NCI-H1694 treated with DMSO at 0.1 percent for 48 hours (cell line): ENCODE data around the gene SLC35B4.
"Not testable (repeated sequence)": the region's sequence is repeated elsewhere in the genome, so short reads cannot be mapped to it uniquely, and the experiment has no call there.

Experiments
- DNase-seq: peaks from one replicate; lab custom pipeline; 2025; lab: John Stamatoyannopoulos, UW

The SLC35B4 gene

DNA sequence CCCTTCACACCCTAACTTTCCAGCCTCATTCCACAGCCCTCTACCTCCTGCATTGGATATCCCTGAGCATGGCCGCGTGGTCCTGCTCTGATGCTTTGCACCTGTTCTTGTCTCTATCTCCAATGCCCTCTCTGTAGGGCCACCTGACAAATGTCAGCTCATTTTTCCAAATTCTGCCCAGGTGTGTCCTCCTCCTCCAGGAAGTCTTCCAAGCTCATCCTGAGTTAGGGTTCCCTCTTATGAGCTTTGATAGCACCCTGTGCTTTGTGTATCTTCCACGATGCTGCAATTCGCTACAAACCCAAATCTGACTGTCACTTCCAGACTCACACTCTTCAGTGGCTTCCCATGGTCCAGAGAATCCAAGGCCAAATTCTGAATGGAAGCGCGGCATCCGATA lies 14.7 kb upstream of the SLC35B4 start:
- no peak for DNase-seq

DNA sequence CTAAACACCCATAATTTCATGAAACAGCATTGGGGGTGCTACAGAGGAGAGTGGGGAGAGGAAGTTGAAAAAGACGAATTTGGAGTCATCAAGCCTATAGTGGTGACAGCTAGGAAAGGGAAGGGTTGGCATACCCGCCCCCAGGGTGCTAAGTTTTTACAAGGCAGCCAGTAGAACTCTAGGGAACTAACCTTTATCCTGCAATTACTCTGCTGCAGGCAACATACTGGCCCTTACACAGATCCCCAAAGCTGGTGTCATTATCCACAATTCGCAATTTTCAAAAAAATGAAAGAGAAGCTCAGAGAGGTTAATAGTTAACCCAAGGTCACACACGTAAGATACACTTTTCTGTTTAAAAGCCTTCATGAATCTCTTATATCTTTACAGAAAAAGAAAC lies 14.2 kb upstream of the SLC35B4 start:
- DNase-seq: no peak

DNA sequence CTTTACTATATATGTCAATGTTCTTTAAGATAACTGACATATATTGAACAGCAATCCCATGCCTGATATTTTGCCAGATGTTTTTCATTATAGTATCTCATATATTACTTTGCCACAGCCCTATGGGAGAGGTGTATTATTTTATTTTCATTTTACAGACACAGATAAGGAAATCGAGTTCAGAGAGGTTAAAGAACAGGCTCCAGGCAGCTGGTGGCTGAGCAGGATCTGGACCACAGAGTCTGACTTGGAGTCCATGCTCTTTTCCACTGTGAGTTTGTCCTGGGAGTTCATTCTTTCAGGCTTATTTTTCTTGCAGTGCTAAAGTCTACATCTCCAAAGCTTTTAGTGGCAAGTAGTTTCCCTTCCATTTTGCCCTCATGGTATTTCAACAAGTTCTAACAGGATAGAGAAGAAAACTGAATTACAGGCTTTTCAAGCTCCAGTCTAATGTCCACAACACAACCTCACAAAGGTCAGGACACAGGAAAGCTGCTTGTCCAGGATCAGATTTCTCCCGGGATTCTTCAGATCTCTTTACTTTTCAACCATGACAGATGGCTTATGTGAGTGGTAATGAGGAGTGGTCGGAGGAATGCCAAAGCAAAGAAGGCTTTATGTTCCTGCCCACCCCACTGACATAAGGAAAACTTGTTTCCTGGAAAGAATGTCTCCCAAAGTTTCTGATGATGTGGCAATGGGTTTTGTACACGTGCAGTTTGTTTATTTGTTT lies 13.1 kb upstream of the SLC35B4 start:
- no peak for DNase-seq

DNA sequence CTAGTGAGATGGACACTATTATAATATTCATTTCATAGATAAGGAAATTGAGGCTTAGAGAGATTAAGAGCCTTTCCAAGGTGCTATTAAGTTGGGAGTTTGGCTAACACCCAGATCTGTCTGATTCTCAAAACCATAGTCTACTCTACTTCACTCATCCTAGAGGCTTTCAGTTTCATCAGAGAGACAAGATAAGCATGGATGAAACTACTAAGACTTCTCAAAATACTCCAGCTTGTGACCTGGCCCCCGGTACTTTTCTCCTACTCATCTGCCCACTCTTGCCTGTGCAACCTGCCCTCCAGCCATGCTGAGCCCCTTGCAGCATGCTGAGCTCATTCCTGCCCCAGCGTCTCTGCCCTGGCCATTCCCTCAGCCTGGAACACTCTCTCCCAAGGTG lies 12.2 kb upstream of the SLC35B4 start:
- no peak for DNase-seq

DNA sequence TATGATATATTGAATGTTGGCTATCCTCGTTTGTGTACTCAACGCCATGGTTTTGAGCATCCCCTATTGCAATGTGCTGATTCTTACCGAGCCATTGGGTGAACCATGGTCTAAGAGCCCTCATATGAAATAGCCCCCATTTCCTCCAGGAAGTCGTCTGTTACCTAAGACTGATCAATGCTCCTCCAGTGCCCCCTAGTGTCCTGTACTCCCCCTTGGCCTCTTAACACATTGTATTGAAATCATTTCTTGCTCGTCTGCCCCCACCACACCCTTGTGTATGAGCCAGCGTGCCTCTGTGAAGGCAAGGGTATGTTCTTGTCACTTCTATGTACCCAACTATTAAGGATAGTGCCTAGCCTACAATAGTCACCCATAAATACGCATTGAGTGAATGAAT lies 11.2 kb upstream of the SLC35B4 start:
- DNase-seq: no peak

DNA sequence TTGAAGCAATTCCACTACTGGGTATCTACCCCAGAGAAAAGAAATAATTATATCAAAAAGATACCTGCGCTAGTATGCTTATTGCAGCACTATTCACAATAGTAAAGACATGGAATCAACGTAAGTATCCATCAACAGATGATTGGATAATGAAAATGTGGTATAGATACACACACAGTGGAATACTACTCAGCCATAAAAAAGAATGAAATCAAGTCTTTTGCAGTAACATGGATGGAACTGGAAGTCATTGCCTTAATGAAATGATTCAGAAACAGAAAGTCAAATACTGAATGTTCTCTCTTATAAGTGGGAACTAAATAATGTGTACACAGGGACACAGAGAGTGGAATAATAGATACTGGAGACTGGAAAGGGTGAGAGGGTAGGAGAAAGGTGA lies 7.4 kb upstream of the SLC35B4 start:
- no peak for DNase-seq

DNA sequence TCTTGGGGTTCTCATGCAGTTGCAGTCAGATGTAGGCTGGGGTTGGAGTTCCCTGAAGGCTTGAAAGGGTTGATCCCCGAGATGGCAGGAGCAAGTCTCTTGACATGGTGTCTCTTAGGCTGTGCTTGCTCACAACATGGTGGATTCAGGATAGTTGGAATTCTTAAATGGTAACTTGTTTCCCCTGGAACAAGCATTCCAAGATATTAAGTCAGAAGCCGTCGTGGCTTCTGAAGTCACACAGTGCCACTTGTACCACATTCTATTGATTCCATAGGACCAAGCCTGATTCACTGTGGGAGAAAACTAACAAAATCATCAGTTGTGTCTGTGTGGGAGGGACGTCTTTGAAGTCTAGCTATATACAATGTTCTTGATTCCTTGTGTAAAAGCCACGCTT lies 3.5 kb upstream of the SLC35B4 start:
- no peak for DNase-seq

DNA sequence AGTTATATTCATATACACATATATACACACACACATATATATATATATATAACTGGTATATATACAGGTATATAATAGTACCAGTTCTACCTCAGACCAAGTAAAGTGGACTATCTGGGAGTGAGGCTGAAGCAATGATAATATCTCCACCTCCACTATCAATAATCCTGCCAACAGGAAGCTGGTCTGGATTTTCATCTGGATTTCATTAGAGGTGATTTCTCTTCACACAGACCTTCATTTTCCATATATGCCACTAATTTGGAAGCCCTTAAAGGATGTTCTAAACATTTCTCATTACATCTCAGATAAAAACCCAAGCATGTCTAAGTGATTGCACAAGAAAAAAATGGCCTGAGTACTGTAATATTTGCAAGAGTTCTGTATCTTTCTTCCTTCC lies 1.7 kb upstream of the SLC35B4 start:
- no peak for DNase-seq

DNA sequence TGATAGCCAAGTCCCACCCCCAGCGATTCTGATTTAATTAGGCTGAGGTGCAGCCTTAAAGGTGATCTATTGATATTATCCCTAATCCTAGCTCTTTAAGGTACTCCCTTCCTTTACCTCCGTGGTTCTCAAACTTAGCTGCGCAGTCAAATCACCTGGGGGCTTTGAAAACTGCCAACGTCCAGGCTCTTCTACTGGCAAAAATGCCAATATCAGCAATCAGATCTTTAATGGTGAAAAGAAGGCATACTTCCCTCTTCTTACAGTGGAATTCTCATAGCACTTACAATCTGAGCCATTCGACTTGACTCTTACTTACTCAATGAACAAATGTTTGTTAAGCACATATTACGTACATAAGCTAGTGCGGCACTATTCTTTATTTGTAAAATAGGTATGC lies 704 bp upstream of the SLC35B4 start:
- no peak for DNase-seq

DNA sequence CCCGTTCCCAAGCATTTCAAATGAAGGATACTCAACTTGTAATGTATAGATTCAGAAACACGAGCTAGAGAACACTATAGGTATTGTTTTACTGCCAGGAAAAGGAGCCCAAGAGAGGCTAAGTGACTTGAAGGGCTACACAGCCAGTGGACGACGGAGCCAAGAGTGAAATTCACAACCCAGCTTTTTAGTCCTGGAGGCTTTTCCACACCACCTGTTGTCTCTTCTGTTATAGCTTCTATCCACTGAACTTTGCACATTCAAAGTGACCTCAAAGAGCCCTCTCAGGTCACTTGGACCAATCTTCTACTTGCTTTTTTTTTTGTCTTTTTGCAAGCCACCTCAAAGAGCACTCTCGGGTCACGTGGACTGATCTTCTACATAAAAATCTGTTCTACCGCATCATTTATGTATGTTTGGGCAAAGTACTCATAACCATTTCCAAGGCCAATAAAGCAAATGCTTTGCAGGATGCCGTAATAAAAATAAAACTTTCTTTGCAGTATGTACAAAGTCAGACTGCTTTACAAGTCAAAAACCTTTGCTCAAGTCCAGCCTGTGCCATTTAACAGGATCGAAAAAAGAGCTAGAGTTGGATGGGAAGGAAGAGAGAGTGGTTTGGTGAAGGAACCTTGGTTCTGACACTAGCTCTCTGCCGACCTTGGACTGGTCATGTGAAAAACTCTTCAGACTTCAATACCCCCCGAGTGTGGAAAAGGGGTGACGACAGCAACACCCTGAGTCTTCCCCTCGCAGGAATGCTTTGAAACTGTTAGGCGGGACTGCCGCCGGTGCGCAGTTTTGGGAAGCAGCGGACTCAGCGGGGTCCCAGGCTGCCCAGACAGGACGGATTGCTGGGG lies 821 bp downstream of the SLC35B4 start:
- DNase-seq: no peak

DNA sequence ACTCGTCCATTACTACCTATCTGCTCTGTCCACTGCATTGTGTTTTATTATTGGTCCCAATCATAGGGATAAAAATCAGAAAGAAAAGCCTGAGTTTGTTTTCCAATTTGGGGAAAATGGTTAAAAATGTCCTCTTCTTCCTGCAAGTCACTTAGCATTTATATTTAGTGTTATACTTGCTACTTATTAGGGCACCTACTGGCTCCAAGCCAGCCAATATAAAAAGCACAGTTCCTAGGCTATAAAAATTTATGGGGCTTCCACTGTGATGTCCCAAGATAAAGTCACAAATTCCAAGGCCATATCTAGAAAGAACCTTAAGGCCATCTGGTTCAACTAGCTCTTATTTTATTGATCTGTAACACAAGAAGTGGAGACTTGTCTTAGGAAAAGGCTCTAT lies 3.2 kb downstream of the SLC35B4 start:
- DNase-seq: no peak

DNA sequence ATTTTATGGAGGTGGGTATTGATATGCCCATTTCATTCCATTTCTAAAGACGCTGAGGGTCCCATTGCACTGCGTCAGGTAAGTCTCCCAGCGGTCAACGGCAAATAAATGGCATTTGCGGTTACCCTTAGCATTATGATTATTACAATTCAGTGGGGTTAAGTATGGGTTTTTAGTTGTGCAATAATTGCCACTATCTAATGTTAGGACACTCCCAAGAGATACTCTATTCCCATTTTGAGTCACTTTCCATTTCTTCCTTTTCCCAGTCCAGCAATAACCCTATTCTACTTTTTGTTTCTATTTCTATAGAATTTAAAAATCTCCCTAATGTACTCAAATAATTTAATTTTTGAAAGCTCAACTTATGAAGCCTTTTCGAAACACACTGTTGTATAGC lies 4.0 kb downstream of the SLC35B4 start:
- no peak for DNase-seq

DNA sequence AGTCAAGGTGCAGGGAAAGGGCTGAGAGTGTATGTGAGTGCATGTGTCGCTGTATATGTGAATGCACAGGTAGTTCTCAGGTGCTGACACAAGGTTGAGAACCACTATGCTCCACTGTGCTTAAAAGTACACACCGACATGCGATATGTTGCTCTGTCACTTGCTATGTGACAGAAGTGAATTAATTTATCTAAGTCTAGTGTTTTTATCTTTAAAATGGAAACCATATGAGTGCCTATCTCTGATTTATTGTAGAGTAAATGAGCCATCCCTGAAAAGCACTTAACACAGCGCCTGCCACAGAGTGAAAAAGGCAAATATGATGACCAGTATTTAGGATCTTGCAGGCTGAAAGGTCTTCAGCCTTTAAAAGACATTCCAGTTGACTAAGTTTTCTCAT lies 4.9 kb downstream of the SLC35B4 start:
- DNase-seq: no peak

DNA sequence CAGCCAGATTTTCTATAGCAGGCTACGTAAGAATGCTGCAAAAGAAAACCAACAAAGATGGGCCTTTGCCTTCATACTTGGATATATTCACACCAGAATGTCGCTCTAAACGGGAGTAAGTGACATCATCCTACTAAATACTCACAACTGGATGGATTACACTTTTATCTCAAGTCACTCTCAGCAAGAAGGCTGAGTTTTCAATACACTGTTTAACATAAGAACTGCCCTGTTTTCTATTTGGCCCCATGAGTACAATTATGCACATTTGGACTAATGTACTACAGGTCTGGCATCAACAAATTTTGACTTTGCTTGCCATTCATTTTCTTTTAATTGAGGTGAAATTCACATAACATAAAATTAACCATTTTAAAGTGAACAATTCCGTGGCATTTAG lies 8.2 kb downstream of the SLC35B4 start:
- no peak for DNase-seq

DNA sequence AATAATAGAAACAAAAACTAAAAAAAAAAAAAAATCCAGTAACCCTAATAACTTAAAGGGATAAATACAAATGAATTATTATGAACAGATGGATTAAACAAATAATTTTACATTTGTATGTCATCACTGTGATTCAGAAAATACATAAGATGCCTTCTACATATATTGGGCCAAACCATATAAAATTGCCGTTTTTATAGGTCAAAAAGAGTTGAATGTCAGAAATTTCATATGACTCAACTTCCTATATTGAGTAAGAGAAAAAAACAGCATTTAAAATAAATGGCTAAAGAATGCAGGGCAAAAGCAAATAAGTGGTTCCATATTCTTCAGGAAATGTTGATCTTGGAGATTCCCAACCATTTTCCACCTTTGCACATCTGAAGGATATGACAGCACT lies 9.4 kb downstream of the SLC35B4 start:
- DNase-seq: no peak

DNA sequence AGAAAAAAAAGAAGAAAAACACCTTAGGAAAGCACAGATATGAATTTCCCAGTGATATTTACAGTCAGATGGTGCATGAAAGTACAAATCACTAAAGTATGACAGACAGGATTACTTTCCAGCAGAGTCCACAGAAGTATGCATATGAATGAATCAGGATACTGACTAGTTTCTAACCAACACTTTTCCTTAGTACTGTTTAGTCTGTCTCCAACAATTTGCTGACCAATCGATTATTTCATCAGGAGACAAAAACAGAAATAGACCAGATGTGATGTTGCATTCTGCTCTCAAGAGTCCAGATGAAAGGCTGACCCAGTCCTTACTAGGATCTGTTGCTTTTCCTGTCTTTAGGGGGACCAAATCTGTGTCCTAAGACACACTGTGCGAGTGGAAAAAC lies 14.6 kb downstream of the SLC35B4 start:
- no peak for DNase-seq

DNA sequence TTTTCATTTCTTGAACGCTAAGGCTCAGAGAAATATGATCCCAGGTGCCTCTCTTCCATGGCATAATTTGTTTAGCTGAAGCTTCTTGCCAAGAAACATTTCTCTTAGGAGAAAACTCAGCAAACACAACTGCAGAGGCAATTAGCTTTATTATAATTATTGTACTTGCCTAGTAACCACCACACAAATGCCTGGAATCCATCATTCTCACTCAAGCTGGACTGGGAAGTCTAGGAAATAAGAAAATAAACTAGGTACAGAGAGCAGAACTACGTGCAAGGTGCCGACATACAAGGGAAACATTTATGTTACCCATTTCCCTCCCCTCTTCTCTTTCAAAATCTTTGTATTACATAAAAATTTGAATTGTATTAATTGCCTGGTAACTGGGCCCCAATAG lies 15.1 kb downstream of the SLC35B4 start:
- no peak for DNase-seq

DNA sequence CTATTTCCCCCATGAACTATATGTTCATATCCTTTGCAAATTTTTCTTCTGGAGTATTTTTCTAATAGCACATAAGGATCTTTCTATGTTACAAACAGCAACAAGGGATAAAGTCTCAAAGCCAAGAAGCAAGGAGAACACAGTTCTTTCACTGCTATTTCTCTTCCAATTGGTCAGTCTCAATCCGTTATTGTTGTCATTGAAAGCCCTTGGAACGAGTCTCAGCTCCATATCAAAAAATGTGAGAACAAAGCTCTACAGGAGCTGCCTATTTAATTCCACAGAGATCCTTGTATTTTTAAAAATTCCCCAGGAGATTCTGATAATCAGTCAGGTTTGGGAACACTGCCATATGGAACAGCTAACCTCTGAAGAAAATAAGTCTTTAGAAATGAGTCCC lies 15.7 kb downstream of the SLC35B4 start:
- no peak for DNase-seq

DNA sequence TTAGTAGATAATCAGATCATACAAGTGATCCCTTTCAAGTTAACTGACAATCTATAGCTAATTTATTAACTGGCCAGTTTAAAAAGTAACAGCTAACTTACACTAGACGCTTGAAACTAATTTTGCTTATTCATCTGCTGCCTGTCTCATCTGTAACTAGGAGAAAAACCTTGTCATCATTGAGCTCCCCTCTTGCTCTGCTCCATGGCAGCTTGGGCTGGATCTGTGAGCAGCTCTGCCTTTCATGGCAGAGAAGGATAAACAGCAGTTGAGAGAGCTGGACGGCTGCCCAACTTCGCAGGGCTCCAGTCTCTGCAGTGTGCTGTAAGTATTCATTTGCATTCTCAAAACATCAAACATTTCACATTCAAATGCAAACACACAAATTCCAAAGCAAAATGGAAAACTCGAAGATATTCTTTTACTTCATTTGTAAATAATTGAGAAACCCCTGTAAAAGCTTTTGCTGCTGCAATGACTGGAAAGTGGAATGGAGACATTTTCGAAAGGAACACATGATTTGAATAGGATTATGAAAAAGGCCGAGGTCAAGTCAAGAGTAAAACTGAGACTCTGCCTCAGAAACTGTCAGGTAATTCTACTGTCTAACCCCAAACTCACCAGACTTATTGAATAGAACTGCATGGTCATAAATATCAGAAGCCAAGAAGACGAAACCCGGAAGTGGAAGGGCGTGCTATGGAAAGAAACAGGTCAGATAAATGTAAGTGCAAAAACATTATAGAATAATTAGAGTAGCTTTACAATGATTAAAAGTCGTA lies 17.6 kb downstream of the SLC35B4 start:
- peak; percentile 81 for DNase-seq

DNA sequence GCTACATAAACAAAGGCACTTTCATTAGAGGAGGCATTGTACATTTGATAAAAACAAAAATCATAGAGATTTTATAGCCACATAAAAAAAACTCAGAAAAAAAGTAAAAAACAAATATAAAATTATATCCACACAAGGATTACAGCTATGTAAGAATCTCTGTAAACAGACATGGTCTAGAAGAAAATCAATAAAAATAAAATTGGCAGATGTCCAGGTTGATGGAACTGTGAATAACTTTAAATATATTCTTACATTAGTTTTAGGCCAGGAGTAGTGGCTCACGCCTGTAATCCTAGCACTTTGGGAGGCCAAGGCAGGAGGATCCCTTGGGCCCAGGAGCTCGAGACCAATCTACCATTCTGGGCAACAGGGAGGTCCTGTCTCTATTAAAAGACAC lies 19.2 kb downstream of the SLC35B4 start:
- DNase-seq: no peak

DNA sequence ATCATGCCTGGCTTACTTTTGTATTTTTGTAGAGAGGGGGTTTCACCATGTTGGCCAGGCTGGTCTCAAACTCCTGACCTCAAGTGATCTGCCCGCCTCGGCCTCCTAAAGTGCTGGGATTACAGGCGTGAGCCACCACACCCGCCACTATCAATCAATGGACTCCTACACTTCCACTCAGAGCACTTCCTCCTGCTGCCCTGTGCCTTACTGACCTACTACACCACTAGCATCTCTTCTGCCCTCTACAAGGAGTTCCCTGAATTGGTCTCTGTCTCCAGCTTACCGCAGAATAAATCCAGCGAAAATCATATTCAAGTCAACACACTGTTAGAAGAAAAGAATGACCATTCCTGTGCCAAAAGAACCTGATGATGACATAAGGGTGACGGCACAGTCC lies 20.7 kb downstream of the SLC35B4 start:
- not testable (repeated sequence) for DNase-seq

DNA sequence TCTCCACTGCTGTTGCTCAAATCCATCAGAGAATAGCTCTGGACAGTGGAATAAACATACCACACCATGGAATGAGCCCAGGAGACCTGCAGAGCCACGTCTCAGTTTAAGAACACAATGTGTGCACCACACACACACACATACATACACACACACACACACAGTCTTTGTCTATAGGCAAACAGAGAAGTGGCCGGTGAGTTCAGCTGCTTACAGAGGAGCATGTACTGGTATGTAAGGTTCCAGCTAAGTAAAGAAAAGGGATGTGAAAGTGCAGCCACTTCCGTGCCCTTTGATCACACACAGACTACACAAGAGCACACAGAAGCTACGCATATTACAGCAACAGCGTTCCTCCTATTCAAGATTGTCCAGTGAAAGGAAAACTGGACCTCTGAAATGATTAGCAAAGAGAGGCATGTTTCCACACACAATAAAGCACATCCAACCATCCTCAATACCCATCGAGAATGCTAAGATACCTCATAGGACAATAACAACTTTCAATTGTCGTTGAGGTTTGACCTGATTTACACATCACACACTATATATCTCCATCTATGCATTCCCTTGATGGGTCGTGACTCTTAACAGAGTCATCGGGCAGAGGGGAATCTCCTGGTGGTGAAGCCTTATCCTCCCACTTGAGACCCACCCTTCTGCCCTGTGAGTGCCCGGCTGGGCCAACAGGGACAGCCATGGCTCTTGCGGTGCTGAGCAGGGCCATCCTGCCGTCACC lies 23.6 kb downstream of the SLC35B4 start:
- no peak for DNase-seq
